Thyroid gland (tissue), 4 donors: Measurements from ENCODE around the gene SEC23IP. TPM values are rescaled to one million over a fixed set of nuclear protein-coding genes. Genes with fewer than 3 reads are reported as not detected.

Source experiments
- DNase-seq, 2 donors: peaks; one replicate each; pipeline ENCODE4 v3.0.0-alpha.2; 2019
- H3K27ac ChIP-seq, 3 donors: fragments of 200-600 bp; sonication (generic); 1 replicate in 2 of 3; 2 replicates in 1 of 3; pipeline ENCODE4 v1.5.1; 2016 to 2019; ENCODE audit warnings: mild to moderate bottlenecking in 1 of 3, moderate library complexity in 1 of 3
- H3K27me3 ChIP-seq: fragments of 200-600 bp; sonication (generic); one replicate; pipeline ENCODE4 v1.5.1; 2019
- H3K36me3 ChIP-seq, 2 donors: fragments of 200-600 bp; sonication (generic); one replicate each; pipeline ENCODE4 v1.5.1; 2016 to 2019
- H3K4me1 ChIP-seq, 2 donors: fragments of 200-600 bp; sonication (generic); one replicate each; pipeline ENCODE4 v1.5.1; 2017 to 2019
- H3K4me3 ChIP-seq, 3 donors: fragments of 200-600 bp; sonication (generic); replicated peaks in 1 of 3; 1 replicate in 2 of 3; 2 replicates in 1 of 3; pipeline ENCODE4 v1.5.1; 2016; ENCODE audit warnings: mild to moderate bottlenecking in 1 of 3
- H3K9me3 ChIP-seq: fragments of 200-600 bp; sonication (generic); one replicate; pipeline ENCODE4 v1.5.1; 2017
- POLR2A ChIP-seq, 2 donors: fragments of 450-650 bp; IDR thresholded peaks; one replicate each; pipeline ENCODE4 v1.6.1; 2017; ENCODE audit warnings: antibody characterized with exemption in 2 of 2, mild to moderate bottlenecking in 2 of 2, moderate library complexity in 1 of 2
- WGBS, 2 donors: methylation state at CpG; one replicate each; pipeline ENCODE4 v1.1.5; 2017; 5-methylcytosine and 5-hydroxymethylcytosine counted together
- intact Hi-C: fragments of 100-400 bp; cut with DNase I; formaldehyde crosslinking; loops from one replicate; pipeline ENCODE4 v1.15.1; 2023
- total RNA-seq, 4 donors: library from RNA; depleted of rRNA; stranded (reverse); fragments of >200 nt; gene quantifications; one replicate each; pipeline ENCODE4 v1.2.3, GENCODE V29; 2016
- TF ChIP-seq, protein P1 (sequence below), 6 experiments: fragments of 200-600 bp in 3 of 6; fragments of 450-650 bp in 3 of 6; sonication (generic) in 3 of 6; IDR thresholded peaks; one replicate each; pipeline ENCODE4 v1.5.1; 2016 to 2019; ENCODE audit warnings: antibody characterized with exemption in 6 of 6, mild to moderate bottlenecking in 2 of 6, inconsistent platforms in 1 of 6, moderate library complexity in 1 of 6

The SEC23IP gene
- total RNA-seq, 4 donors from 2014 or later = 16.0 to 34.0 (median 32.7) TPM

DNA sequence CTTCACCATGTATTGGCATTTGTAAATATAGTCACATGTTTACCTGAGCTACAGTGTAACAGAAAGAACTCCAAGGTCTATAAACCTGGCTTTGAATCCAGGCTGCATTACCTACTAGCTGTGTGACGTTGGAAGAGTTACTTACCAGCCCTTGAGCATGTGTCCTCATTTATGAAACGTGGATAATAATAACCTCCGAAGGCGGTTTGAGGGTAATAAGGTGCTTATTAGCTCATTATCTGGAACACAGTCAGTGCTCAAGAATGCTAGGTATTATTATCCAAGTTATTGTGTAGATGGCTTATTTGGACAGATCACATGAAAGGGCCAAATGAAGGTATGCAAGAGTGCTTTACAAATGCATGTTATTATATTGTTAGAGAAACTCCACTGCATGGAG lies 64.9 kb downstream of the SEC23IP start:
- H3K27me3 ChIP-seq = no peaks in the 10 kb centered on the region
- 84 to 86% methylated on average over 4 of the region's 4 CpGs for WGBS, 2 donors
- intact Hi-C loops = no loop called here
- no peak overlapping the region for H3K4me3 ChIP-seq
- H3K36me3 ChIP-seq = no peaks in the 10 kb centered on the region
- no peak for DNase-seq
- H3K9me3 ChIP-seq = no peaks in the 10 kb centered on the region
- no peak for TF ChIP-seq POLR2A (IDR thresholded peaks at IDR 0.05)
- TF ChIP-seq, protein P1, sequence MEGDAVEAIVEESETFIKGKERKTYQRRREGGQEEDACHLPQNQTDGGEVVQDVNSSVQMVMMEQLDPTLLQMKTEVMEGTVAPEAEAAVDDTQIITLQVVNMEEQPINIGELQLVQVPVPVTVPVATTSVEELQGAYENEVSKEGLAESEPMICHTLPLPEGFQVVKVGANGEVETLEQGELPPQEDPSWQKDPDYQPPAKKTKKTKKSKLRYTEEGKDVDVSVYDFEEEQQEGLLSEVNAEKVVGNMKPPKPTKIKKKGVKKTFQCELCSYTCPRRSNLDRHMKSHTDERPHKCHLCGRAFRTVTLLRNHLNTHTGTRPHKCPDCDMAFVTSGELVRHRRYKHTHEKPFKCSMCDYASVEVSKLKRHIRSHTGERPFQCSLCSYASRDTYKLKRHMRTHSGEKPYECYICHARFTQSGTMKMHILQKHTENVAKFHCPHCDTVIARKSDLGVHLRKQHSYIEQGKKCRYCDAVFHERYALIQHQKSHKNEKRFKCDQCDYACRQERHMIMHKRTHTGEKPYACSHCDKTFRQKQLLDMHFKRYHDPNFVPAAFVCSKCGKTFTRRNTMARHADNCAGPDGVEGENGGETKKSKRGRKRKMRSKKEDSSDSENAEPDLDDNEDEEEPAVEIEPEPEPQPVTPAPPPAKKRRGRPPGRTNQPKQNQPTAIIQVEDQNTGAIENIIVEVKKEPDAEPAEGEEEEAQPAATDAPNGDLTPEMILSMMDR (IDR thresholded peaks at IDR 0.05) = no peak
- H3K27ac ChIP-seq = no peak overlapping the region
- no peaks in the 10 kb centered on the region for H3K4me1 ChIP-seq

DNA sequence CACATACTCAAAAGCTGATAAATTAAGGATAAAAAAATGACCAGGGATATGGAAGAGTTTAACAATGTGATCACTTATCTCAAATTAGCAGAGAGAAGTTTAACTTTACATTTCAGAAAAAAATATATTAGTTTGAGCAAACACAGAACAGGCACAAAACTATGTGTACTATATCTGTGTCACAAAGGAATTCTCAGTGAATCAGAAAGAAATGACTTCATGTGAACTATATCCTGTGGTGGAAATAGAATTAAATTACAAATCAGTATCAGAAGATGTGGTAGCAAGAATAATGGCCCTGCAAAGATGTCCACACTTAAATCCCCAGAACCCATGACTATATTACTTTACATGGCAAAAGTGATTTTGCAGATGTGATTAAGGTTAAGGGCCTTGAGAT lies 70.3 kb downstream of the SEC23IP start:
- Histone ChIP-seq H3K27me3 (no peaks in the 10 kb centered on the region), H3K4me1 (no peaks in the 10 kb centered on the region), H3K27ac (no peak overlapping the region), H3K9me3 (no peaks in the 10 kb centered on the region), H3K4me3 (no peak overlapping the region), H3K36me3 (no peaks in the 10 kb centered on the region)
- DNase-seq = no peak
- intact Hi-C loops = no loop called here
- TF ChIP-seq, protein P1 (IDR thresholded peaks at IDR 0.05) = no peak
- no peak for TF ChIP-seq POLR2A (IDR thresholded peaks at IDR 0.05)

DNA sequence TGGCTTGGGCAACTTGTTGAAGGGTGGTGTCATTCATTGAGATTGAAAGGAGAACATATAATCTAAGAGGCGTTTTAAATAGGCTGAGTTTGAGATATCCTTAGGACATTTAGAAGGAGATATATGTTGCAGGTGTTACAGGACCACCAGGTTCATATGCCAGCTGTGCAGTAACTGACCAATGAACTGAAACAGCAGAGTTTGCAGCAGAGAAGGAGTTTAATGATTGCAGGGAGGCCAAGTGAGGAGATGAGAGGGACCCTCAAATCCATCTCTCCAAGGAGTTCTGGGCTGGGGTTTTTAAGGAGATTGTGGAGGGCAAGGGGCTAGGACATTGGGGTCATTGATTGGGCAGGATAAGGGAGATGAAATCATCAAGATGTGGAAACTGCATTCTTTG lies 74.5 kb downstream of the SEC23IP start:
- intact Hi-C loops = no loop called here
- H3K27me3 ChIP-seq = no peaks in the 10 kb centered on the region
- DNase-seq = no peak
- H3K4me1 ChIP-seq = no peaks in the 10 kb centered on the region
- H3K9me3 ChIP-seq = no peaks in the 10 kb centered on the region
- no peak for TF ChIP-seq POLR2A (IDR thresholded peaks at IDR 0.05)
- TF ChIP-seq, protein P1 (IDR thresholded peaks at IDR 0.05) = no peak
- 76 to 79% methylated on average over 1 of the region's 1 CpG for WGBS, 2 donors
- no peak overlapping the region for H3K27ac ChIP-seq
- H3K36me3 ChIP-seq = no peaks in the 10 kb centered on the region
- no peak overlapping the region for H3K4me3 ChIP-seq

DNA sequence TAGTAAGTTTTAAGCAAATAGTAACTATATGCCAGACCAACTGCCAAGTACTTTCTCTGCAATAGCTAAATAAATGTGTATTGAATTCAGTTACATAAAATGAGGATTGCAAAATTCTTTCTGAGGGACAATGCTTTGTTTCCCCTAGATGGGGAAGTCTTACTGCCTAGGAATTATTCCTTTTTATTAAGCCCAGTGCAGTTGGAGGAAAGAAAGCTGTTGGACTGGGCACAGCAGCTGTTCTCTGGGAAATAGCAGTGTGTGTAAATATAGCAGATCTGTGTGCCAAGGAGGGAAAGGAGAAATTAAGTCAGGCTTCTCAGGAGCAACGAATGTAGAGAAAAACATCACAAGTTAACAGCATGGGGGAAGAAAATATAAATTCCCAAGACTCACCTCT lies 77.1 kb downstream of the SEC23IP start:
- H3K27me3 ChIP-seq = no peaks in the 10 kb centered on the region
- TF ChIP-seq POLR2A (IDR thresholded peaks at IDR 0.05) = no peak
- TF ChIP-seq, protein P1 (IDR thresholded peaks at IDR 0.05) = no peak

DNA sequence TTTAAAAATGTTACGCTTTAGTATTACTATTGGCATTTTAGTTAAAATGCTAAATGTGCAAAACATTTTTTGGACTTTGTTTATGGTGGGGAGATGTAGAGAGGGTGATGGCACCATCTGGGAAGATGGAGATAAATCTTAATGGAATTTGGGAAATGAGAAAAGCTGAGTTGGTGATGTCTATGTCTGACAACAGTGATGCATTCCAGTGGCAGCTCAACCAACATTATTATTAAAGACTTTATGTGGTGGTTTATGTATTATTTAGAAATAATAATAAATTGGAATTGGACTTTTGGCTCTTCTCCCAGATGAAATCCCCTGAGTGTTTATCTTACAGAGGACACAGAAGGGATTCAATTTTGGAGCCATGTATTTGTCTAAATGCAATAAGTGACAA lies 77.6 kb downstream of the SEC23IP start:
- Histone ChIP-seq H3K4me3 (no peak overlapping the region), H3K27me3 (no peaks in the 10 kb centered on the region), H3K36me3 (no peaks in the 10 kb centered on the region), H3K9me3 (no peaks in the 10 kb centered on the region), H3K4me1 (no peaks in the 10 kb centered on the region), H3K27ac (no peak overlapping the region)
- TF ChIP-seq, protein P1 (IDR thresholded peaks at IDR 0.05) = no peak
- TF ChIP-seq POLR2A (IDR thresholded peaks at IDR 0.05) = no peak
- WGBS, 2 donors = 95% methylated on average over 1 of the region's 1 CpG
- no peak for DNase-seq
- intact Hi-C loops = no loop called here

More for the DNA sequence above, 77.1 kb downstream of the SEC23IP start:
- no peak overlapping the region for H3K4me3 ChIP-seq
- no peak overlapping the region for H3K27ac ChIP-seq
- intact Hi-C loops = no loop called here
- H3K4me1 ChIP-seq = no peaks in the 10 kb centered on the region
- 61 to 64% methylated on average over 1 of the region's 1 CpG for WGBS, 2 donors
- DNase-seq = no peak
- H3K36me3 ChIP-seq = no peaks in the 10 kb centered on the region
- H3K9me3 ChIP-seq = no peaks in the 10 kb centered on the region
